A673 (cell line): ENCODE measurements around the gene MLH3.

Experiments used
- EZH2 ChIP-seq: fragments of 200-600 bp; sonication (generic); IDR thresholded peaks from 2 replicates; pipeline ENCODE4 v1.6.1; 2017; ENCODE audit warnings: borderline replicate concordance, low read depth, mild to moderate bottlenecking, mixed read lengths, antibody characterized with exemption, low read length; ENCODE audit not compliant: poor library complexity, severe bottlenecking
- TF ChIP-seq, protein P1 (sequence below): fragments of 300-800, 200-600 bp; sonication (generic); conservative IDR thresholded peaks from 2 replicates; pipeline ENCODE4 v1.5.1; 2017; ENCODE audit warnings: low read depth, mild to moderate bottlenecking, antibody characterized with exemption, low read length, moderate library complexity, mixed read lengths

DNA sequence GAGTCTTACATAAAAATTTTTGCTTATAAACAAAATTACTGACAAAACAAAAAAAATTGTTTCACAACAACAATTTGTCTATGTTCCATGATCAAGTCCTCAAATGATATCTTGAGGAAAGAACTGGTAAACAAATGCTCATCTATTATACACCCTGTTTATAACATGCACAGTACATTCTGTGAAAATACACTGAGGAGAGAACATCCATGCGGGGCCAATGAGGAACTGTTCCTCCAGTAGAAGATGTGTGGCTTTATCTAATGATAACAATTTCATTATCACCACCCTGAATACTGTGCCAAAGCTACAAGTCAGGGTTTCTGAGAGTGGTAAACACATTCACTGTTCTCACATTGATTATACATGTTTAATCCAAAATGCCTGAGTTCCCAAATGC, 10.8 kb downstream of the MLH3 start:
- TF ChIP-seq, protein P1, sequence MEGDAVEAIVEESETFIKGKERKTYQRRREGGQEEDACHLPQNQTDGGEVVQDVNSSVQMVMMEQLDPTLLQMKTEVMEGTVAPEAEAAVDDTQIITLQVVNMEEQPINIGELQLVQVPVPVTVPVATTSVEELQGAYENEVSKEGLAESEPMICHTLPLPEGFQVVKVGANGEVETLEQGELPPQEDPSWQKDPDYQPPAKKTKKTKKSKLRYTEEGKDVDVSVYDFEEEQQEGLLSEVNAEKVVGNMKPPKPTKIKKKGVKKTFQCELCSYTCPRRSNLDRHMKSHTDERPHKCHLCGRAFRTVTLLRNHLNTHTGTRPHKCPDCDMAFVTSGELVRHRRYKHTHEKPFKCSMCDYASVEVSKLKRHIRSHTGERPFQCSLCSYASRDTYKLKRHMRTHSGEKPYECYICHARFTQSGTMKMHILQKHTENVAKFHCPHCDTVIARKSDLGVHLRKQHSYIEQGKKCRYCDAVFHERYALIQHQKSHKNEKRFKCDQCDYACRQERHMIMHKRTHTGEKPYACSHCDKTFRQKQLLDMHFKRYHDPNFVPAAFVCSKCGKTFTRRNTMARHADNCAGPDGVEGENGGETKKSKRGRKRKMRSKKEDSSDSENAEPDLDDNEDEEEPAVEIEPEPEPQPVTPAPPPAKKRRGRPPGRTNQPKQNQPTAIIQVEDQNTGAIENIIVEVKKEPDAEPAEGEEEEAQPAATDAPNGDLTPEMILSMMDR, result no peak
- no peak for TF ChIP-seq EZH2
